Measurements from ENCODE around the gene PPP1CA.

DNA sequence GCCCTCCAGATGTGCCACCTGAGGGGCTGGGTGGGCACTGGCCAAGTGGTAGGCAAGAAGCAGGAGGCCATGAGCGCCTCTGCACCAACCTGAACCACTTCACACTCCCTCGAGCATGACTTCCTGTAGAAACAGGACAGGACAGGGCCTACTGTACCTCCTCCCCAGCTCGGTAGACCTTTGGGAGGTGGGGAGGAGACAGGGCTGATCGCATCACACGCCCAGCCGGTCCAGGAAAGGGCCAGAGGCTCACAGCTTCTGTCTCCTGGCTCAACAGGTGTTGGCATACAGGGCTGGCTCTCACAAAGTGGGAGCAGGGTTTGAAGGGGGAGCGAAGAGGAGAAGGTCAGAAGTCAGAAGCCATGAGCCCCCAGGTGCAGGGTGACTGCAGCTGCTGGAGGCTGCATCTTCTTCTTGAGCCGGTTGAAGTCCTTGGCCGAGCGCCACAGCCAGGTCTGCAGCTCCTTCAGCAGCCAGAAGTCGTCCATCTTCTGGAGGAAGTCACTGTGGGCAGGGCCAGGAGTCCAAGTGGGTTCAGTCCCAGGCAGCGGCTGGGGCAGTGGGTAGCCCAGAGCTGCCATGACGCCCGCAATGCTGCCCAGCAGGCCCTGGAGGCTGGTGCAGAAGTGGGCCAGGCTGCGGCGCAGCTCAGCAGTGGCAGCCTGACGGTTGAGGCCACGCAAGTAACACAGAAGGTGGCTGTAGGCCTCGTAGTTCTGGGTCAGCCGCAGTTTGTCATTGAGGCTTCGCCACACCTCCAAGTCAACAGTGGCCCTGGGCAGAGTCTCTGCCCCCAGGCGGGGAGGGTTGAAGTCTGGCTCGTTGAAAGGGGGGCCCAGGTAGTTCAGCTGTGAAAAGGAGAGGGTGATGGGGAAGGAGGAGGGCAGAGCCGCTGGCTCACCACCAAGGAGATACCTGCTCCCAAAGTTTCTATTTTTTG, 36.6 kb downstream of the PPP1CA start:
- TF ChIP-seq EZH2 (IDR thresholded peaks at IDR 0.05; ENCODE audit: insufficient read depth, poor library complexity, severe bottlenecking) = no peak
- TF ChIP-seq EZH2phosphoT487 (IDR thresholded peaks at IDR 0.05; ENCODE audit: insufficient read depth, low read depth) = no peak
